GM21360 (cell line): ENCODE measurements around the gene PRUNE1.

ENCODE experiments used
- ATAC-seq: cut with Tn5 transposase; IDR thresholded peaks from one replicate; pipeline ENCODE4 v1.9.1; 2021; ENCODE audit warnings: mild to moderate bottlenecking, moderate library complexity; ENCODE audit not compliant: unreplicated experiment

PRUNE1 gene

DNA sequence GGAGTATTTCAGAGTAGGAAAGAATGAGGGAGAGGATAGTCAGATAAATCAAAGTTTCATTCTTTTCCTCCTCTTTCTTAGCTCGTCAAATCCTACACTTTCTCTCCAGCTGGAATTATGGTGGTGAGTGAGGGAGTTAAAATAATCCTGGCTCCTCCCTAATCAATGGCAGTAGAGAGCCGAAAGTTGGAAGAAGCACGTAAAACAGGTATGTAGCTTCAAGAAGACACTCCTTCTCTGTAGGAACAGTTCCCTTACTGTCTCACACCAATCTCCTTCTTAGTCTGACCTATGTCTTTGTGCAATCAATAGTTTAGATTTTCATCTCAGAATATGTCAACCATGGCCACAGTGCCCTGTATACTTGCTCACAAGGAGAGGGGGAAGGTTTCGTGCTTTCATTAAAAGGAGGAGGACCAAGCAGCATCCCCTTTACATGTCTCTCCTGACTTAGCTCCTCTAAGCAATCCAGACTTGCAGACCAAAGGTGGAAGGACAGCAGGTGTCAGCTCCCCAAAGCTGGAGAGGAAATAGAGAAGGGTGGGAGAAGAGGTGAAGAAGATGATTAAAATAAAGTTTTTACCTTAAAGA lies 2.4 kb upstream of the PRUNE1 start:
- no peak for ATAC-seq

DNA sequence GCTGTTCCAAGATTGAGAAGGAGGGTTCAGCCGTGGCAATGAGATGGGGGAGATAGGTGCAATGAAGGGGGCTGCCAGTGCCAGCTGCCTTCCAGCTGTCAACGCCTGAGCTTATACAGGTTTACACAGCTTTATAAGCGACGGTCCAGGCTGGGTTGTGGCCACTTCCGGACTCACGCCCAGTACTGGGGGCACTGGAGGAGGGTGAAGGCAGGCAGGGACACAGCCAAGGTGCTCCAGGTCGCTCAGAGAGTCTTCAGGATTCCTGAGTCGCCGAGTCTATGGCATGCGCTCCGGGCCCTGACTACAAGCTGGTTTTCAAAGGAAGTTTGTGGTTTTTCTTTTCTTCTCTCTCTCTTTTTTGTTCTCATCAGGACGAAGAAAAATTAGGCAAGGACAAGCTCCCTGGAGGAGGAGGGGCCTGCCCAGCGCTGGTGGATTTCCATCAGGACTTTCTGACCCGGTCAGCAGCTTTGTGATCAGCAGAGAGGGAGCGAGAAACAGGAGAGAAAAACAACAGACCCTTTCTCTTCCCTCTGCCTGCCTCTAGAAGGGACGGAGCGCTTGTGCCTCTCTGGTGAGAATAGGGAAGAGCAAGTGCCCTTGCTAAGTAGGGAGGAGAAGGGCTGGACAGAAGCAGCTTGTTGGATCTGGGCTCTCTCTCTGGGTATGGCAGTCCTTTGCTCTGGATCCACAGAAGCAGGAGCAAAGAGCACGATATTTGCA lies 1.8 kb upstream of the PRUNE1 start, which contains the start of gene MINDY1:
MINDY1 (minus strand) TSS at position 576 of the 726 bp plus-strand sequence. CDS start 4,285 bp downstream, outside the sequence.
- ATAC-seq: no peak

DNA sequence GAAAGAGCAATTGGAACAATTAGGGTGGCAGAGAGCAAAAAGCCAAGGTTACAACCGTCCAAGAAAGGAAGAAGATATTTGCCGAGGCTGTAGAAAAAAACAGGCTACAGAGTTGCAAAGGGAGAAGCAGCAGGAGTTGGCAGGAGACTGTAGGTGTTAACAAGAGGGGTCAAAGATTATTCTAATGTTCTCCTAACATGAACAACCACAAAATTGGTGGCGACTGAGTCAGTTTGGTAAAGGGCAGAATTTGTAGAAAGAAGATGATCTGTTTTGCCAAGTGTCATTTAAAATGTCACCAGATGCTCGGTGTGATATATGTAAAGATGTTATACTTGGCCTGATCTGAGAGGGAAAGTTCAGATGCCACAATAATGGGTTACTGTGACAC lies 401 bp upstream of the PRUNE1 start:
- ATAC-seq: peak; percentile 1

GRCh38 chr1:151009206-151009587 lies 948 bp downstream of the PRUNE1 start:
- ATAC-seq: no peak

- no peak for ATAC-seq
Measured at GRCh38 chr1:151009674-151010345, 1.6 kb downstream of the PRUNE1 start.

GRCh38 chr1:151010346-151010726 lies 2.1 kb downstream of the PRUNE1 start:
- no peak for ATAC-seq

GRCh38 chr1:151011154-151011850 lies 3.1 kb downstream of the PRUNE1 start:
- no peak for ATAC-seq

DNA sequence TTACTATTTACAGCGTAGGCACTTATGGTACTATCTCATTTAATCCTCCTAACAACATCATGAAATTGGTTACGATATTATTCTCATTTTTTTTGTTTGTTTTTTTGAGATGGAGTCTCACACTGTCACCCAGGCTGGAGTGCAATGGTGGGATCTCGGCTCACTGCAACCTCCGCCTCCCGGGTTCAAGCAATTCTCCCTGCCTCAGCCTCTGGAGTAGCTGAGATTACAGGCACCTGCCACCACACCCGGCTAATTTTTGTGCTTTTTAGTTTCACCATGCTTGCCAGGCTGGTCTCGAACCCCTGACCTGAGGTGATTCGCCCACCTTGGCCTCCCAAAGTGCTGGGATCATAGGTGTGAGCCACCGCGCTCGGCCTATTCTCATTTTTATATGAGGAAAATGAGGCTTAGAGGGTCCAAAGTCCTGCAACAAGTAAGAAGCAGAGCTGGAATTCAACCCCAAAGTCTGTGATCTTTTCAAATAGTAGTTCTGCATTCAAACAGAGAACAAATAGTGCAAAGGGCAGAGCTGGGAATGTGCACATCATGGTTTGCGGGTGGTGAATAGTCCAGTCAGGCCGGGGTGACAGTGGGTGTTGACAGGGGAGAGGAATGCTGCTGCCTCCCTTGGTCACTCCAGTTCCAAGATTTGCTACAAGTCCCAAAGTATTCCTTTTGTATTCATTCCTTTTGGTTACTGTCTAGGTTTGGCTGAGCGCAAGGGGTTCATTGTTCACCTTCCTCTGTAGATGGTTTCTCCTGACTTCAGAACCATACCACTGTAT lies 4.6 kb downstream of the PRUNE1 start:
- ATAC-seq: no peak

GRCh38 chr1:151013518-151013917 lies 5.3 kb downstream of the PRUNE1 start:
- no peak for ATAC-seq

- ATAC-seq: no peak
Measured at GRCh38 chr1:151024540-151025146, 16.4 kb downstream of the PRUNE1 start.

GRCh38 chr1:151026460-151026859 lies 18.2 kb downstream of the PRUNE1 start:
- ATAC-seq: no peak

GRCh38 chr1:151032164-151032563 lies 23.9 kb downstream of the PRUNE1 start:
- ATAC-seq: no peak

DNA sequence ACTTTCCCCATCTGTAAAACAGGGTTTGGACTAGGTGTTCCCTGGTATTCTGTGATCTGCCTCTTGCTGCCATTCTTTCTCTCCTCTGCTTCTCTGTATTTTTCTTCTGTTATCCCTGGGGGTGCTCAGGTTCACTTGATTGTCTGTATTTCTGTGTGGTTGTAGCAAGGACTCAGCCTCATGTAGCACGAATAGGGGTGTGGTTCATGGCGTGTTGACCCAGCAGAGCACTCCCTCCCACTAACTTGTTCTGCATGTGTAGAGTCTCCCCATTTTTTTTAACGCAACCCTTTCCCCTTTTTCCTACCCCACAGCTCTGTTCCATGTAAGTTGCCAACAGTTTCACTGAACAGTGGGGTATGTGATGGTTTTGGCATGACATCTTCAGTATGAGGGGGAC lies 26.9 kb downstream of the PRUNE1 start:
- ATAC-seq: no peak

DNA sequence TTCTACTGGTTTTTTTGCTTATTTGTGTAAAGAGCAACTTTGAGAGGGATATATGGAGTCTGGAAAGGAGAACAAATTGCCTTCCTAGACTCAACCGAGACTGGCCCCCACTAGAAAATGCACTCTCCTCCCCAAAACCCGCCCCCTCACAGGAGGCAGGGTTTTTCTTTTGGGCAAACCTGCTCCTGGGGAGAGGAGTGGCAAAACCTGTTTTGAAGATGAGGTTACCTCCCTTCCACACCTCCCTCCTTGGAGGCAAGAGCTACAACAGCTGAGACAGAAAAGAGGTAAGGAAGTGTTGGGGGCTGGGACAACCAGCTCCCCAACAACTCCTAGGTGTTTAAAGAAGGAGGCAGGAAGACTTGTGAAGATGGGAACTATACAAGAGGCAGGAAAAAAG lies 28.1 kb downstream of the PRUNE1 start, which contains the start of gene BNIPL:
BNIPL (plus strand) TSS at position 231 of the 400 bp plus-strand sequence; CDS start at position 371, 140 bp downstream.
- ATAC-seq: no peak

DNA sequence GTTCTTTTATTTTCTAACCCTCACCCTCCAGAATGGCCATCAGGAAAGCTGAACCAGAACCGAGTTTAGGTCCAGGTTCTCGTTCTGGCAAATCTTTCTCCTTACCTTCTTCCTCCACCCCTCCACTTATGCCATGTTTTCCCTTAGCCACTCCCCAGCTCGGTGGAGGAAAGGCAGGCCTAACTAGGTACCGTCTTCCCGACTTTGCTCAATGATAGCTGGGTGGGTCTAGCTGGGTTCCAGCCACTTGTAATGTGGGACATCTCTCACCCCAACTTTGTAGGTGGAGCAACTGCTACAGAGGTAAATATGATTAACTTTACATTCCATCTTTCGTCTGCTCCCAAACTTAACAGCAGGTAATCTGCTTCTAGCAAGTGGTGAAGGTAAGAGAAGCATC lies 28.8 kb downstream of the PRUNE1 start:
- no peak for ATAC-seq

DNA sequence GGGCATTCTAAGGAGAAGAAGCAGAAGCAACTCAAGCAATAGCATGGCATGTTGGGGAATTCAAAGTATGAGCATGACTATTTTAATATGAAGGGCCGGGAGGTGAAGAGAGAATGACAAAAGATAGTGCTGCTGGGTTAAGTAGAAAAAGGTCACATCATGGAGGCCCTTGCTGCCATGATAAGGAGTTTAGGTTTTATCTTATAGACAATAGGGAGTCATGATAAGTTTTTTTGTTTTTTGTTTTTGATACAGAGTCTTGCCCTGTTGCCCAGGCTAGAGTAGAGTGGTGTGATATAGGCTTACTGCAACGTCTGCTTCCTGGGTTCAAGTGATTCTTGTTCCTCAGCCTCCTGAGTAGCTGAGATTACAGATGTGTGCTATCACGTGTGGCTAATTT lies 31.3 kb downstream of the PRUNE1 start:
- no peak for ATAC-seq

- ATAC-seq: no peak
Measured at GRCh38 chr1:151043163-151043562, 34.9 kb downstream of the PRUNE1 start.

DNA sequence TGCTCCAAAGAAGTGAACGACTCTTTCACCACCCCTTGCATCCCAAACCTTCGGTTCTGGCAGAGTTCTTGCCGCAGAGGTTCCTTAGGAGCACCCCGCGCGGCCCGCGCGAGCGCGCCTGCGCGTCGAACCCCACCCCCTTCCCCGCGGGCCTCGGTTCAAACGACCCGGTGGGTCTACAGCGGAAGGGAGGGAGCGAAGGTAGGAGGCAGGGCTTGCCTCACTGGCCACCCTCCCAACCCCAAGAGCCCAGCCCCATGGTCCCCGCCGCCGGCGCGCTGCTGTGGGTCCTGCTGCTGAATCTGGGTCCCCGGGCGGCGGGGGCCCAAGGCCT lies 39.3 kb downstream of the PRUNE1 start, which contains the start of gene C1orf56:
C1orf56 (plus strand) TSS at position 161 of the 334 bp plus-strand sequence; CDS start at position 258, 97 bp downstream.
- peak; percentile 32 for ATAC-seq

DNA sequence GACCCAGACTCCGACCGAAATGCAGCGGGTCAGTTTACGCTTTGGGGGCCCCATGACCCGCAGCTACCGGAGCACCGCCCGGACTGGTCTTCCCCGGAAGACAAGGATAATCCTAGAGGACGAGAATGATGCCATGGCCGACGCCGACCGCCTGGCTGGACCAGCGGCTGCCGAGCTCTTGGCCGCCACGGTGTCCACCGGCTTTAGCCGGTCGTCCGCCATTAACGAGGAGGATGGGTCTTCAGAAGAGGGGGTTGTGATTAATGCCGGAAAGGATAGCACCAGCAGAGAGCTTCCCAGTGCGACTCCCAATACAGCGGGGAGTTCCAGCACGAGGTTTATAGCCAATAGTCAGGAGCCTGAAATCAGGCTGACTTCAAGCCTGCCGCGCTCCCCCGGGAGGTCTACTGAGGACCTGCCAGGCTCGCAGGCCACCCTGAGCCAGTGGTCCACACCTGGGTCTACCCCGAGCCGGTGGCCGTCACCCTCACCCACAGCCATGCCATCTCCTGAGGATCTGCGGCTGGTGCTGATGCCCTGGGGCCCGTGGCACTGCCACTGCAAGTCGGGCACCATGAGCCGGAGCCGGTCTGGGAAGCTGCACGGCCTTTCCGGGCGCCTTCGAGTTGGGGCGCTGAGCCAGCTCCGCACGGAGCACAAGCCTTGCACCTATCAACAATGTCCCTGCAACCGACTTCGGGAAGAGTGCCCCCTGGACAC lies 39.8 kb downstream of the PRUNE1 start:
- peak; percentile 69 for ATAC-seq

GRCh38 chr1:151048645-151049032 lies 40.4 kb downstream of the PRUNE1 start:
- no peak for ATAC-seq
